Measurements from ENCODE around the gene AANAT. TPM values are rescaled to one million over a fixed set of nuclear protein-coding genes. Genes with fewer than 3 reads are reported as not detected.
A peak's percentile ranks its signal among the peaks of the same experiment; 100 is the strongest.

Gene AANAT
- not detected in 2 replicates for total RNA-seq (2014; rRNA removed; shearing (Covaris generic))

DNA sequence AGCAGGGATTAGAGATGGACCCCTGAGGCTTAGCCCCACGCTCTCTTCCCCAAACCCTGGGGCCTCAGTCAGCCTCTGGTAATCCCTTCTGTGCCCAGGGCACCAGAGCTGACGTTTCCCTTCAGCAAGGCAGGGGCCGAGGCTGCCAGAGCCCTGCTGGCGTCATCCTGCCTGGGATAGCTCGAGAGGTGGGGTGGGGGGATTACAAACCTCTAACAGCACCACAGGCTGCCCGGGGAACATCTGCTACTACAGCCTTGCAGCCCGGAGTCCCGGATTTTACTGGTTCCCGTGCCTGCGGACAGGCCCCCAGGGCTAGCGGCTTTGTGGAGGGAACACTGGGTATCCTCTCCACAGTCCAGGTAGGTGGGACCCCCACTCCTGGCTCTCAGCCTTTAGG, at the start of gene AANAT:
TSS of gene AANAT (plus strand) at position 238 of the 400 bp plus-strand sequence. CDS start 1,144 bp downstream, outside the sequence.
- no peak for DNase-seq (ENCODE audit: low spot score)

DNA sequence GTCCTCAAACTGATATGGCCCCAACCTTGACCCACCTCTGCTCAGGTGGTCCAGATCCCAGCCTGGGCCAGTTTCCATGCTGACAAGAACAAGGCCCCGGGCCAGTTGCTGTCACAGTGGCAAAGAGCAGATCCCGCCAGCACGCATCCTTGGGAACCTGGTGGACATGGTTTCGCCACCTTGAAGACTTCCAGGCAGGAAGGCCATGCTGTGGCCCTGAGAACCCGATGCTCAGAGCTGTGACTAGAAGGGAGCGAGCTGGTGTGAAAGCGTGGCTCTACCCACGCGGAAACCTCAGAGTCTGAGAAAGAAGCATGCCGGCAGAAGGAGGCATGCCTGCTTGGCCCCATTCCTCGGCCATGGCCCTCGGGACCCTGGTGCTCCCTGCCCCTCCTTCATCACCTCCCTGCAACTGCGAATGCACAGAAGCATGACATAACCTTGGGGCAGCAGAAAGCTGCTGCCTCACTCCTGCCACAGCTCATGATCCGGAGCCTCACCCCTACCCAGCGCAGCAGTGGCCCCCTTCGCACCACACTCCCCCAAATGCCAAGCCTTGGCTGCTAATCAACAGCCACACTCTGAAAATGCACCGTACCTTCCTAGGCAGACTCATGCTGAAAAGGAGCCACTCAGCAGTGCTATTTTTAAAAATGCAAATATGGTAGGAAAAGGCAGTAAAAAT, 47.7 kb upstream of the AANAT start:
- no peak for DNase-seq (ENCODE audit: low spot score)

DNA sequence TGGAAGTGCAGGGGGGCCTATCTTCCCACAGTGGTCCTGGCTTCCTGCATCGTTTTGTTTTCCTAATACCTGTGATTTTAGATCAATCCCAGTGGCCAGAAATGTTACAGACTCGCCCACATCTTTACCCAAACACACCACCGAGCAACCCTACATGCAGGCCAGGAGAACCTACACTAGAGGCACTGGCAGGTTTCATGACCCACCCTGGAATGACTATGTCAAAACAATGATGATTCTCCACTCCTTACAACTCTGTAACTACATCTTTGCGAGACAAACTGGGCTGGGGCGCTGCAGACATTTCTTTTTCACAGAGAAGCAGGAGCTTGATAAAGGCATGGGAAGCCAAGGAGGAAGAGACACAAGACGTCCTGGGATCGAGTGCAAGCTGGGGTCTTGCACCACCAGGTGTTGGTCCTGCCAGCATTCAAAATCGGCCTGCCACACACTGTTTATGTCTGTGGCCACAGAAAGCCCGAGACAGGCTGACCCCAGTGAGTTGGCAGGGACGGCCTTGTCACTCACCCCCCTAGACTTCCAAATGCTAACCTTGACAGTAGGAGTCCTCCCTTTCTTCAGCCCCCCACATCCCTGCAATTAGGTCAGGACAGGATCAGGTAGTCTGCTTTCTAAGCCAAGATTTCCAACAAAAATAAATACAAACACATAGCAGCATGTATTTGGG, 46.9 kb upstream of the AANAT start:
- no peak for DNase-seq (ENCODE audit: low spot score)

DNA sequence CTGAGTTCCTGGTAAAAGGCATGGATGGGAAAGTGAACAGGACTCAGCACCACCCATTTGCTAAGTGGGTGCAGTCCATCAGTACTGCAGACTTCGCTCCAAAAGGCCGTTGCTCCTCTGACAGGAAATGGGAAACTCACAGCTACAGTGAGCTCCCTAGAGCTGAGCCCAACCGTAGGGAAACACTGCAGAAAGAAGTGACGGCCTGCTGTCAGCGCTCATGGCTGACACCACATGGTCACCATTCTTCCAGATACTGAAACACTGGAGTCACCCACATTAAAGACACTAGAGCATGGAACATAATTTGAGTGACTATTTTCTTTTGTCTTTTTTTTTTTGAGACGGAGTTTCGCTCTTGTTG, 46.4 kb upstream of the AANAT start:
- DNase-seq (ENCODE audit: low spot score): no peak

DNA sequence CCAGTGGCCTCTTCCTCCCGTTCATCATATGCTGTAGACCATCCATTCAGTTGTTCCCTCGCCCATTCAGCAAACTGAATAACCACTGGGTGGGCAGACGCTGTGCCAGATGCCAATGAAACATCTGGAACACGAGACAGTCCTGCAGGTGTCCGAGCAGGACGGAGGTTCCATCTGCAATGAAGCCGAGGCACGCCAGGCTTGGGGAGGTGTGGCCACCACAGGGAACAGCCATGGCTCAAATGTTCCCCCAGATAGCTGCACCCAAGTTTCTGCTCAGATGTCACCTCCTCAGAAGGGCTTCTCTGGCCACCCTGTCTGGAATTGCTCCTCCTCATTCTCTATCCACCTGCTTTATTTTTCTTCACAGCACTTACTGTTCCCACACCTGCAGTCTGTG, 45.0 kb upstream of the AANAT start:
- no peak for DNase-seq (ENCODE audit: low spot score)

DNA sequence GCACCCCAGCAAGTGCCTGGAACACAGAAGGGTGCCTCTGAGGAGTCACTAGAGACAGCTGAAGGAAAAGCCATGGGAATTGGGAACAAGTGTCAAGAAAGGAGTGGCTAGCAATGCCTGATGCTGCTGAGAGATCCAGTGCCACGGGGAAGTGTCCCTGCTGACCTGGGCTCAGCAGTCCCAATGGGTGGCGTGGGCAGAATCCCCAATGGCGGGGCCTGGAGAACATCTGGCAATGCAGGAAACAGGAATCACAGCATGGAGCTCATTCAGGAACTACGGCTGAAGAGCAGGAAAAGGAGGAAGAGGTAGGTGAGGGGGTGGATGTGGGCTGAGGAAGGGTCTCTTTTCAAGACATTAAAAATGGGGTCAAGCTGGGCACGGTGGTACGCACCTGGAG, 44.5 kb upstream of the AANAT start:
- no peak for DNase-seq (ENCODE audit: low spot score)

DNA sequence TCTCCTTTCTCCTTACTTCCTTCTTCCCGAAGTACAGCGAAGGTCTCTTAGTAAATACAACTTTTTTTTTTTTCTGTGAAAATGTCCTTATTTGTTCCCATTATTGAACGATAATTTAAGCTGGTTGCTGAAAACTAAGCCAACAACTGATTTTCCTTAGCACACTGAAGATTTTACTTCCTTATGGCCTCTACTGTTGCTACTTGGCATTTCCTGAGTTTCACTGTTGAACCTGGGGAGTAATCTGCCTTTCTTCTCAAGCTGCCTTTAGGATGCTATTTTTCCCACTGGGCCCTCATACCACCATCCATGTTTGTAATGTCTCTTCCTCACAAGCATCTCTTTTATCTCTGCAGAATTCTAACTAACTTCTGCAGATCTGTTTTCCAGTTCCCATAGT, 40.5 kb upstream of the AANAT start:
- no peak for DNase-seq (ENCODE audit: low spot score)

DNA sequence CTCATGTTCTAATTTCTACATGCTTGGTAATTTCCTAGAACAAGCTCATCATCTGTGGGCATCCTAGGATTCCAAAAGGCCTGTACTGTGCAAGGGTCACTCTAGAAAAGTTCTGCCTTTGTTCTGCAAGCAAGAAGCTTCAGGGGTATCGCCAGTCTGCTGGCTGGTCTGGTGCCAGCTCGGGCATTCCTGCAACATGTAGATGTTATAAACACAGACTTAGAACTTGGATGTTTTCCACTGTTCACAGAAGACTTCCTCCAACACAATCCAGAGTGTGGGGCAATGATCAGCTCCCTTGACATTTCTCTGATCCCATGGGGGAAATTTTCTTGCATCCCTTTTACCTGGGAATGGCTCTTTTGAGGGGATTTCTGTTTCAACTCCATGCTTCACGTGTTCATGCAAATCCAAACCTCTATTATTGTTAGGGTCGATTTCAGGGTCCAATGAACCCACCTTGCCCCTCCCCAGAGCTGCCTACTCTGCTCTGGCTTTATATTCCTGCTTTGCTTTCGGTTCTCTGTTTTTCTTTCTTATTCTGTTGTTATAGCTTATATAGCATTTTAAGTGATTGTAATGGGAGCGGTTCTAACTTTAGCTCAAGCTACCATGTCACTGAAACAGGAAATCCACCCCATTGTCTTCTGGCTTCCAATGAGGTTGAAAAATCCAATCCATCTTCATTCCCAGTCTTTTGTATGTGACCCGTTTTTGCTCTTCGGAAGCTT, 39.7 kb upstream of the AANAT start:
- peak; percentile 77 for DNase-seq (ENCODE audit: low spot score)

DNA sequence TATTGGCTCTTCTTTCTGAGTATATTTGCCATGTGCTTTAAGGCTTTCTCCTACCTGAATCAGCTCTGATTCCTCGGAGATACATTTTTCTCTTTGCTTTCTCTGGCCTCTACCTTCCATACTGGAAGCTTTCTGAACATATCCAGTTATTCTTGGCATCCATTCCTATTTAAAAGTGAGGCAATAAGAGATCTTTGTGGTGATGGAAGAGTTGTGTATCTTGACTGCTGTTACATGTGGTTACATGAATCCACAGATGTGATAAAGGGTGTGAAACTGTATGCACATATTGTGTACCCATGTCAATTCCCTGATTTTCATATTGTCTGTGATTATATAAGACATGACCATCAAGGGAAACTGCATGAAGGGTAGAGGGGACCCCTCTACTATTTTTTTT, 38.9 kb upstream of the AANAT start:
- DNase-seq (ENCODE audit: low spot score): no peak

DNA sequence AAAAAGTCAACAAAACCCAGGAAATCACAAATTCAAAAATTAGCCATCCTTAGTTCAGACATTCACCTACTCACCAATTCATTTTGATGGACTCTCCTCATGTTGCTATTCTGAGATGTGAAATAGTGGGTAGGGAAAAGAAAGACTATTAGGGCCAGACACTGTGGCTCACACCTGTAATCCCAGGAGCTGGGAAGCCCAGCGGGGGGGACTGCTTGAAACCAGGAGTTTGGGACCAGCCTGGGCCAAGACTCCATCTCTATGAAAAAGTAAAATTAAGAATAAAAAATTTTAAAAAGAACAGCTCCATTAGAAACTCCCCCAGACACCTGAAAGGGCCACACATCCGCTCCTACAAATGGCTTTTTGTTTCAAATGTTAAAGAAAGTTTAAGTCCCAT, 35.9 kb upstream of the AANAT start:
- DNase-seq (ENCODE audit: low spot score): no peak

DNA sequence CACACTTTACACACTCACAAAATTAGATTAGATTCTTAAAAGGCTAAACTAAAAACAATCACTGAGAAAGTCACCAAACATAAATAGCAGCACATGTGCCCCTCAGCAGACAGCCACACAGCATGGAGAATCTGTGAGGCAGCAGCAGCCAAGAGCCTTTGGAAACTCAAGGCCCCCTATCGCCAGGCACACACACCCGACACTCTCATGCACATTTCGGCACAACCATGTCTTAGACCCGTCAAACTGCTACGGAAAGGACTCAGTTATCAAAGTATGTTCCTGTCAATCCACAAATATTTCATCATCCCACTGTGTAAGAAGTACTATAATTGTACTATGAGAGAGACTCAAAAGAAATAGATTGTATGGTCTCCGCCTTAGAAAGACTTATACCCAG, 35.4 kb upstream of the AANAT start:
- no peak for DNase-seq (ENCODE audit: low spot score)

DNA sequence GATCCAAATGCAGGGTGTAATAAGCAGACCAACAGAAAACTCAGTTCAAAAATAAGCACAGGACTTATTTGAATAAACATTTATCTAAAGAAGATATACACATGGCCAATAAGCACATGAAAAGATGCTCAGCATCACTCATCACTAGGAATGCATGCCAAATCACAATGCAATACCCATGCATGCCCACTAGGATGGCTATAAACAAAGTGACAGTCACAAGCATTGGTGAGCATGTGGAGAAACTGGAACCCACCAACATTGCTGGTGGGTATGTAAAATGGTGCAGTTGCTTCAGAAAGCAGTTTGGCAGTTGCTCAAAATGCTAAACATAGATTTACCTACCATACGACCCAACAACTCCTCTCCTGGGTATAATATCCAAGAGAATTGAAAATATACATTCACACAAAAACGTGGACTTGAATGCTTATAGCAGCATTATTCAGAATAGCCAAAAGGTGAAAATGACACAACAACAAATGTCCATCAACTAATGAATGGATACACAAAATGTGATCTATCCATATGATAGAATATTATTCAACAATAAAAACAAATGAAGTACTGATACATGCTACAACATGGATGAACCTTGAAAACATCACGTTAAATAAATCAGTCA, 34.6 kb upstream of the AANAT start:
- DNase-seq (ENCODE audit: low spot score): no peak

DNA sequence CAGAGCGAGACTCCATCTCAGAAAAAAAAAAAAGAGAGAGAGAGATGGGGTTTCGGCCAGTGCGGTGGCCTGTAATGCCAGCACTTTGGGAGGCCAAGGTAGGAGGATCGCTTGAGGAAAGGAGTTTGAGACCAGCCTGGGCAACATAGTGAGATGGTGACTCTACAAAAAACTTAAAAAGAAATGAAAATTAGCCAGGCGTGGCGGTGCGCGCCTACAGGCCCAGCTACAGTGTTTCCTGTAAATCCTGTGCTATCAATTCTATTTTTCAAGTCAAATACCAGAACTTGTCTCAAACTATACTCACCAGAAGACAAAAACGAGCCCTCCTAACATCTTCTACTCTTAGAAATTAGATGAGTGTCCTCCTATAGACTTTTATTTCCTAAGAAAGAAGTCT, 33.7 kb upstream of the AANAT start:
- DNase-seq (ENCODE audit: low spot score): no peak

DNA sequence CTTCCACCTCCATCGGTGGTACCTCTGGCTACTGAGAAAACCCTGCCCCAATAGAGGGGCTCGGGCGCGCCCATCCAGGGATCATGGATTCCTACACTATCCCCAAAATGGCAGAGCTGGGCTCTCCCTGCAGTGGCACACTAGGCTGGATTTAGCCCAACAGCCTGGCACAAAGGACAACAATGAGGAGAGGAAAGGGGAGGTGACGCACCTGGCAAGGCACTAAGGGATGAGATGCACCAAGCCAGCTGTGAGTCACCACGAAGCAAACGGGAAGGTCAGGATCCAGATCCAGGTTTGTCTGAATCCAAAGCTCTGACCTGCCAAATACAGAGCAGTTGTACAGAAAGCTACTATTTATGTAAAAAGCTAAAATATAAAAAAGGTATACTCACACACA, 32.5 kb upstream of the AANAT start:
- DNase-seq (ENCODE audit: low spot score): no peak

DNA sequence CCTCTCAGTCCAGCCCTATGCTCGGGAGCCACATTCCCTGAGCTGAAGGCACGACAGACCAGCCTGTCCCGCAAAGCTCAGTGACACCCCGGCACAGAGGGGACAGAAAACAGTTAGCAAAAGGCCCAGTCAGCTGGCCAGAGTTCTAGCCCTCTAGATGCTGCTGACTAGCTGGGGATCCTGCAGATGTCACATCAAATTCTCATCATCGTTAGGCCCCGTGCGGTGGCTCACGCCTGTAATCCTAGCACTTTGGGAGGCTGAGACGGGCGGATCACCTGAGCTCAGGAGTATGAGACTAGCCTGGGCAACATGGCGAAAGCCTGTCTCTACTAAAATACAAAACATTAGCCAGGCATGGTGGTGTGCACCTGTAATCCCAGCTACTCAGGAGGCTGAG, 31.7 kb upstream of the AANAT start:
- DNase-seq (ENCODE audit: low spot score): no peak

DNA sequence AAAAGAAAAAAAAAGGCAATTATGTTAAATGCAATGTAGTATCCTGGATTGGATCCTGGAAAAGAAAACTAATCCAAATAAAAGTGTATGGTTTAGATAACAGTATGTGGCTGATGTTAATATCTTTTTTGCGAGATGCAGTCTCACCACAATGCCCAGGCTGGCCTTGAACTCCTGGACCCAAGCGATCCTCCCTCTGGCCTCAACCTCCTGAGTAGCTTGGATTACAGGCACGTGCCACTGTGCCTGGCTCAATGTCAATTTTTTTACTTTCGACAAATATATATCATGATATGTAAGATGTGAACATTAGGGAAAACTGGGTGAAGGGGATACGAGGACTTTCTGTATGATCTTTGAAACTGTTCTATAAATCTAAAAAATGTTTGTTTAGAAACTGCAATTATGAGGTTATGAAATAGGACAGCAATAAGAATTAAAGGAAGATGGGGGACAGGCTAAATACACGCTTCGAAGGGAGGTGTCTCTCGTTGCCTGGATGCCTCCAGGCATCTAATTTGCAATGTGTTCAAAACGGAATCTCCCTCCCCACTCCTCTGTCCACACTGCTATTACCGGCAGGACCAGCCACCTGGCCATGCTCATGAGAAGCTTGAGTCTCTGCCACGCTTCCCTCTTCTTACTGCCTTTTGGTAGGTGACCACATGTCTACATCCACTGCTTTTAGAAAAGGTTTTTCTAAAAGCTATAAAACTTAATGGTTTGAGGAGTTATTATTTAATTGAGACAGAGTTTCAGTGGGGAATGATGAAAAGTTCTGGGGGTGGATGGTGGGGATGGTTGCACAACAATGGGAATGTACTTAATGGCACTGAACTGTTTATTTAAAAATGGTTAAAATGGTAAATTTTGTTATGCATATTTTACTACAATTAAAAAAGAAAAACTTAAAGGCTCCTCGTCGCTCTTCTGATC, 29.7 kb upstream of the AANAT start:
- peak; percentile 45 for DNase-seq (ENCODE audit: low spot score)

DNA sequence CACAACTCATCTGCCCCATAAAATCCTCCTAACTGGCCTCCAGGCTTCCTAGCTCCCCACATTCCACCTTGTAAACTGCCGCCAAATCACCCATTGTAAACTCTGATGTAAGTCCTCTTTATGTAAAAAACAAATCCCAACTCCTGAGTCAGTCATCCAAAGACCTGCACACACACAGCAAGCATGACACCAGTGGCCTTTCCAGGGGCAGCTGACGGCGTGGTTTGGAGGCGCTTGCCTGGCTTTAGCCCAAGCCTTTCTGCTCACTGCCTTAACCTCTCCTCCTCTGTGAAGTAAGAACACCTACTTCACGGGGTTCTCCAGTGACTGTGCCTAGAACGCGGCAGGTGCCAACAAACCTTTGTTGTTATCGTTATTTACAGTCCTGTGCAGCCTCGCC, 28.5 kb upstream of the AANAT start:
- DNase-seq (ENCODE audit: low spot score): no peak

DNA sequence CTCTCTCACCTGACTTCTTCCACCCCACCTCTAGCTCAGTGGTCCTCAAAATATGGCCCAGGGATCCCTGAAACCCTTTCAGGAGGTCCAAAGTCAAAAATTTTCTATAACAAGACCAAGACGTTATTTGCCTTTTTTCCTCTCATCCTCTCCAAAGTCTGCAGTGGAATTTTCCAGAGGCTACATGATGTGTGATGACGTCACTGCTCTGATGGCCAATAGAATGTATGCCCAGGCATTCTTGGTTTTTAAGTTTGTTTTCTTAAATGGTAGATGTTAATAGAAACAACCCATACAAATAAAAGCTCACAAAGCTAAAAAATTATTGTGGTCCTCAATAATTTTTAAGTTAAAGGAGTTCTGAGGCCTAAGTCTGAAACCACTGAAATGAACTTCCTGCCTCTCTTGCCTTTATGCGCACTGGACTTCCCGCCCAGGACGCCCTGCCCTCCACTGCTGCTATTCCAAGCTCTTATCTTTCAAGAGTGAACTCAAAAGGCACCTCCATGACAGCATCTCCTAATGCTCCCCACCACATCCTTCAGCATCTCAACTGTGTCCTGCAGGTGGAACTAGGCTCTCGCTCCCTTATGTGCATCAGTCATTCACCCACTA, 28.0 kb upstream of the AANAT start:
- no peak for DNase-seq (ENCODE audit: low spot score)

DNA sequence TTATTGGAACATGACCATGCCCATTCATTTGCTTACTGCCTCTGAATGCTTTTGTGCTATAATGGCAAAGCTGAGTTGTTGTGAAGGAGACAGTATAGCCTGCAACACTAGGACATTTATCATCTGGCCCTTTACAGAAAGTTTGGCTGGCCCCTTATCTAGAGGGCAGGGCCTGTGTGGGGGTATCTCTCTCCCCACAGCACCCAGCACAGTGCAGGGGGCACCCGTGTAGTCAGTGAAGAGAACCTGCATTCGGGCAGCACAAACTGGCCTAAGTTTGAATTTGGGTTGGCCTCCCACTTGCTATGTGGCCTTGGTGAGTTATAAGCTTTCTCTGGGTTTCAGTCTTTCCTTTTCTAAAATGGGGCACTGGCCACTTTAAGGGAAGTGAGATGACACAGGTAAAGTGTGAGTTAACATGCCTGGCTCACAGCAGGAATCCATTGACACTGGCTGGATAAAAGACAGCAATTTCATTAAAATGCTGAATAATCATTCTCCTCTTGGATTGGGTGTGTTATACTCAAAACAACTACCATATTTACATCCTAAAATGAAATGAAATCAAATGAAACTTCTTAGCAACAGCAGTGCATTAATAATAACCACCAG, 26.5 kb upstream of the AANAT start:
- no peak for DNase-seq (ENCODE audit: low spot score)

DNA sequence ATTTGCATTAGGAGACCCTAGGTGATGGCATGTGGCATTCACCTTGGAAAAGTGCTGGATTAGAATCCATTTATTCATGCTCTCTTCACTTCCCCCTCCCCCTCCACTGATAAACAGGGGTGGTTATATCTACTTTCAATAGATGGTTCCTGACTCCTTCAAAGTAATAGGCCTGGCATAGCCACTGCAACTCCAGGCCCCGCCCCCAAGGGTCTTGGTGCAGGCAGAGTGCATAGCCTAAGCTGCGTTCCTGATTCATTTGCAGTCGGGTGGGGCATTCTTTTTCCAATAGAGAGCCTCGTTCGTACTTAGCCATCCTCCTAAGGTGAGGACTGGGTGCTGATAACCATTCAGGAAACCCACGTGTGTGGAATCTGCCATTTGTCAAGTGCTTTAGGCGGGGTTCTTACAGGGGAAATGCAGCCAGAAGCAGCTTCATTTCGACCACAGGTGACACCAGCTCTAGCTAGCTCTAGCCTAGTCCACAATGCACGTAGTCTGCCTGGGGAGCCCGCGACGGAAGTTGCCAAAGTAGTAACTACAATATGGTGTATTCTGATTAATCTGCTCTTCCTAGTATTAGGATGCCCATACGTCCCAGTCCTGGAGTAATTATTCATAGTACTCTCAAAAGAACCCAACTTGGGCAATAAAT, 25.6 kb upstream of the AANAT start:
- no peak for DNase-seq (ENCODE audit: low spot score)

Measured in H4 (cell line).